ENCODE measurements around the gene LCP1.

Gene LCP1

GRCh38 chr13:46160065-46160464, 21.9 kb downstream of the LCP1 start:
- DNase-seq (ENCODE audit: low spot score) = no peak

DNA sequence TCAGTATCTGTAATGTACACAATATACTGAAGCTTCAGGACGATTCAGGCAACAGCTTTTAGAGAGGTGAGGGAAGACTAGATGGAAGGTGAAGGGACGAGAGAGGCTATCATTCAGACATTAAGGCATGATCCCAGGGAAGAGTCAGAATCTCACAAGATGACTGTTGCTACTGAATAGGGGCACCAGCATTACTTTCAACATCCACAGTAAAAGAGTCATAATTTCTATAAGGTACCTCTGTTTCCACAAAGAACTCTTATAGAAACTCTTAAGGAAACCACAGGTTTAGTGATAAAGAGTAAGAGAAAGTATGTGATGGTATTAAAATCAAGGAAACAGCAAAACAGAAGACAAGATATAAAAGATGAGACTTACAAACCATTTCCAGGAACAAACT, 23.0 kb downstream of the LCP1 start:
- DNase-seq (ENCODE audit: low spot score) = no peak

DNA sequence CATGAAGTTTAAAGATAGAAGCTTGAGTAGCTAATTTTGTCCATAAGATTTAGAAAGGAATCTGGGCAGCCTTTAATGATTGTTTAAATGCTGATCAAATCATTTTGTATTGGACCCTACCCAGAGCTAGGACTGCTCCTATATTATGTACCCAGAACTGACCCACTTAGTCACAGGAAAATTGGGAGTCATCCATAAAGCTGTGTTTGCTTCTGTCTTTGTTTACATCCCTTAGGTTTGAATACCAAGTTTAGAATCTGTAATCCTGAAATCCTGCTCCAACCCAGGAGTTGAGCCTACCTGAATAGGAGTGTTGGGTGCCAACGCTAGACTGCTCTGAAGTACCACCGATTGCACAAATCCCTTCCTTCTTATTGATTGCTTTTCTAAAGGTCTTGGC, 23.8 kb downstream of the LCP1 start:
- DNase-seq (ENCODE audit: low spot score) = no peak

GRCh38 chr13:46154136-46154801, 27.7 kb downstream of the LCP1 start:
- no peak for DNase-seq (ENCODE audit: low spot score)

GRCh38 chr13:46152627-46153328, 29.2 kb downstream of the LCP1 start:
- DNase-seq (ENCODE audit: low spot score) = no peak

GRCh38 chr13:46150134-46150693, 31.8 kb downstream of the LCP1 start:
- DNase-seq (ENCODE audit: low spot score) = no peak

GRCh38 chr13:46149272-46150133, 32.5 kb downstream of the LCP1 start:
- DNase-seq (ENCODE audit: low spot score) = no peak

GRCh38 chr13:46146898-46147297, 35.1 kb downstream of the LCP1 start:
- peak; percentile 21 for DNase-seq (ENCODE audit: low spot score)

DNA sequence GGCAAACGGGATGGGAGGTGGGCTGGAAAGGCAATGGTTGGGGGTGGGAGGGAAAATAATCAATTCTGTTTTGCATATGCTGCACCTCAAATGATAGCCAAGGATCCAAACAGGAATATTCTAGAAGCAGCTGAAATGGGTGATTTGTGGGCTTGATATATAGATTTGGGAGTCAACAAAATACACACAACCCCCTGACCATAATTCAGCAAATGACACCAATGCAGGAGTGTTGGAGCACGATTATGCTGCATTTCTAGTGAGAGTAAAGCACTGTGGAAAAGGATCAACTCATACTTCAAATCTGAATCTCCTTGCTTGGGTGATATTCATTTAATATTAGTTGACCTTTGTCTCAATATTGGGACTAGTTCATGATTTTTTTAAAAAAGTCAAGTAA, 36.0 kb downstream of the LCP1 start:
- DNase-seq (ENCODE audit: low spot score) = no peak

DNA sequence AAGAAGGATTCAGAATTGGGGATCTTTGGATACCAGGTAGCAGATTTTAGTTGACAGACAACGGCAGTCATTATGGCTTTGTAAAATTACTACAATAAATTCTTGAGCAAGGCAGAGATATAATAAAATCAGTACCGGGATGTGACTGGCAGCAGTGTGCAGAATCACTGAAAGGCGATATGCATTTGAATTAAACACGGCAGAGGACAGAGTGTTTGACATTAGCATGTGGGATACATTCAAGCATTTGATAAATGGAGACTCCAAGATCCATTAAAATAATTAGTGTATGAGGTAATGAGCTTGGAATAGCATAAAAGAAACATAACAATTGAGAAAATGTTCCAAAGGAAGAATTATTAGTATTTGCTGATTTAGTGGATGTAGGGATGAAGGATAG, 36.8 kb downstream of the LCP1 start:
- DNase-seq (ENCODE audit: low spot score) = no peak

DNA sequence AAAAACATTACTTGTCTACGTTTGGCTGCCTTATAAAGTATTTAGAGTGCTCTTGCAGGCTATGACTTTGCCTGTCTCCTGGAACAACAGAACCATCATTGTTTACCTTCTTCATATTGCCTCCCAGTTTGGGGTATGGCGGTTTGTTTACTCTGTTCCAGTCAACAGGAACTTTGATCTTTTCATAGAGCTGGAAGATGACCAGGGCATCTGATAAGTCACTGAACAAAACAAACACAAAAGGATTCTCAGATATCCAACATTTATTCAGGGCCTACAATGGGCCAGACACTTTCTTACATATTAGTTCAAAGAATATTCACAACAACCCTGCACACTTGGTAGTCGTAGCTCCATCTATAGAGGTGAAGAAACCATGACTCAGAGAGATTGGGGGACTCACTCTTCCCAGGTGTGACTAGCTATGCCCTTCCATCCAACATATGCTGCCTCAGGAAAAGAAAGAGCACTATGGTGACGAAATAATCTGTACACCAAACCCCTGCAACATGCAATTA, 38.7 kb downstream of the LCP1 start:
- no peak for DNase-seq (ENCODE audit: low spot score)

- DNase-seq (ENCODE audit: low spot score) = no peak
These were observed 39.2 kb downstream of the LCP1 start for GRCh38 chr13:46142776-46143175.

GRCh38 chr13:46140044-46140443, 41.9 kb downstream of the LCP1 start:
- no peak for DNase-seq (ENCODE audit: low spot score)

DNA sequence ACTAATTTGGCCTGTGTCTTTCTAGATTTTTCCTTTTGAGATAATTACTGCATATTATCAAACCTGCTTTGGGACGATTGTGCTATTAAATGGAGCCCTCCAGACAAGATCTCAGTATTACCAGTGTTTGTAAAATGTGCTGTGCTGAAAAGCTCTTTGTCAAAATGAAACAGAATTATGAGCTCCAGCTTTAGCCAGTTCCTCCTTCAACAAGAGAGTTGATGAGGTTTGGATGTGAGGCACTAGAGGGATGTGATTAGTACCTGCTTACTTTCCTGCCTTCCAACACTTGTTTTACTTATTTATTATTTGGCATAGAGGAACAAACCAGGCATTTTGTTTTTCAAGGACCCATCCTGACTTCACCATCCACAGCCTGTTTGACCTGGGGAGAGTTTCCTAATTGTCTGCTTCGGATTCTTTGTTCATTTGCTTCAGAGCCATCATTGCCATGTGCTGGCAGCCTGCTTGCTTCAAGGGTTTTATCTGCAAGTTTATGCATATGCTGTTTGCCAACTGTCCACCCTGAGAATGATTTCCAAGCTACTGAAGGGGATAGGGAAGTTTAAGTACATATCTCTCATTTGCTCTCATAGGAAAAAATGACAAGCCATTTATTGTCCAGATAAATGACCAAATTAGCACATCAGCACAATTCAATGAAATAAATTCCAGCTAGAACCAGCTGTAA, 44.2 kb downstream of the LCP1 start:
- DNase-seq (ENCODE audit: low spot score) = no peak

DNA sequence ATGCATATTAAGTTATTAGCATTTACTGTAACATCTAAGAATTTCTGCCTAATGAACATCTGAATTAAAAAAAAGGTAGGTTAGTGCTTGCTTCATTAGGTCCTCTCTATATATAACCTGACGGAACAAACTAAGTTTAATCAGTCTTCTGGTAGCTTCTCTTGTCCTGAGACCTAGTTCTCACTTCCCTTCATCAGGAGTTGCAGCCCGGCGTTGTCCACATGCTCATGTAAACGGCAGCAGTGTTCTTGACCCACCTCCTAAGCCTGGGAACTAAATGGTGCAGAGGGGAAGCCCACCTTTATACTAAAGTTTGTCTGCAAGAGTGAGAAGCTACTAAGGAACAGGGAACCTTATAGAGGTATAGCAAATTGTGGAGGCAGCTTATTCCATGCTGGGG, 45.3 kb downstream of the LCP1 start:
- DNase-seq (ENCODE audit: low spot score) = no peak

- no peak for DNase-seq (ENCODE audit: low spot score)
These were observed 46.9 kb downstream of the LCP1 start for GRCh38 chr13:46134961-46135522.

DNA sequence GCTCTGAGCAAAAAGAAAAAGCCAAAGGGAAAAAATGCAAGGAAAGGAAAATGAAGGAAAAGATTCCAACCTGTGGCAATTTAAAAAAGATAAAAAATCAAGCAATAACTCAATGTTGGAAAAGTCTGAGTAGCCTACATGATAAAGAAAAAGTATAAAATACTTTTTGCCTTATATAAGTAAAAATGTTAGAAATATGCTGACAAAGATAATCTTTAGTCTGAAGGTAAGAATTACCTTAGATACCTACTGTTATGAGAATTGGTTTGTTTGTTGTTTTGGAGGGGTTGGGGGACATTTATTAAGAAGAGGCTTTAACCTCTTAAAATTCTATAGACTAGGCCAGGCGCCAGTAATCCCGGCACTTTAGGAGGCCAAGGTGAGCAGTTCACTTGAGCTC, 47.5 kb downstream of the LCP1 start:
- DNase-seq (ENCODE audit: low spot score) = no peak

- DNase-seq (ENCODE audit: low spot score) = no peak
These were observed 49.9 kb downstream of the LCP1 start for GRCh38 chr13:46132109-46132508.

- no peak for DNase-seq (ENCODE audit: low spot score)
These were observed 50.3 kb downstream of the LCP1 start for GRCh38 chr13:46131705-46132104.

DNA sequence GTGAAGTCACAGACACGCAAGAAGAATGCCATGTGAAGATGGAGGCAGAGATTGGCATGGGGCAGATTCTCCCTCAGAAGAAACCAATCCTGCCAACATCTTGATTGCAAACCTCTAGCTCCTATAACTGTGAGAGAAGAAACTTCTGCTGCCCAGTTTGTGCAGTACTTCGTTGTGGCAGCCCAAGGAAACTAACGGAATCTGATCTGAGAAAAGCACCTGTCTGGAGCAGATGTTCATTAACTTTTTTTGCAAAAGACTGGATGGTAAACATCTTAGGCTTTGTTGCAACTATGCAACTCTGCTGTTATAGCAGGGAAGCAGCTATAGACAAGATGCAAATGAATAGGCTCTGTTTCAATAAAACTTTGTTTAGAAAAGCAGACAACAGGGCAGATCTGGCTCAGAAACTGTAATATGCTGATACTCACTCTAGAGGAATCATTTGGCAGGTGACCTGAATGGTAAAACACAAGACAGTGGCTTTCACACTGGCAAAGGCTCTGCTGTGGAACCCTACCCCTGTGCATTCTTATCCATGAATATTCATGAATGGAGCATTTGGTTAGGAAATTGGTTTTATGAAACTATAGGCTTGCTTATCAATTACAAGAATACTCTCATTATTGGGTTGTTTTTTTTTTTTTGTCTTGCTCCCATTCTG, 51.9 kb downstream of the LCP1 start:
- no peak for DNase-seq (ENCODE audit: low spot score)

DNA sequence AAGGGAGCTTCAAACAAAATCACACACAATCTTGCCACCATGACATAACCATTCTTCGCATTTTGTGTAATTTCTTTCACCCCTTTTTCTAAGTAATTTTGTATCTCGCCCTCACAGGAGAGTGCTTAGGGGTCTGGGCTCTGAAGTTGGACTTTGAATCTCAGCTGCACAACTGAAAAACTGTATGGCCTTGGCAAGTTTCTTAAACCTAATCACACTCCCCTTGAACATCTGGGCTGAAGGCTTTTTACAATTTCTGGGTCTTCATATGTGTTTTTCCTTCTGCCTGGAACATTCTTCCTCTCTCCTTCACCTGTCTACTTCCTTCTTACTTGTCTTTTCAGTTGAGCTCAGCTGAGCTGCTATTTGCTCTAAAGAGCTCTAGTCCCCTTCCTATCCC, 52.9 kb downstream of the LCP1 start:
- no peak for DNase-seq (ENCODE audit: low spot score)

Data from hepatic stellate cell (primary cell).